HL-60 (cell line): Measurements from ENCODE around the gene FARP2.

Source experiments
- DNase-seq, 2 experiments: peaks; one replicate each; pipeline ENCODE4 v3.0.0-alpha.2; 2010 to 2020; ENCODE audit warnings: low read depth in 1 of 2, low spot score in 1 of 2
- H3K27ac ChIP-seq: fragments of 250-450 bp; sonication (Bioruptor Pico); replicated peaks from 2 replicates; pipeline ENCODE4 v1.5.1; 2020; ENCODE audit warnings: mild to moderate bottlenecking, moderate library complexity
- H3K27me3 ChIP-seq: fragments of 250-450 bp; sonication (Bioruptor Pico); 2 replicates; pipeline ENCODE4 v1.5.1; 2021; ENCODE audit warnings: mild to moderate bottlenecking, moderate library complexity; ENCODE audit not compliant: insufficient read depth, poor library complexity, severe bottlenecking
- H3K4me3 ChIP-seq: replicated peaks from 2 replicates; pipeline ENCODE4 v1.5.1; 2011; ENCODE audit warnings: mild to moderate bottlenecking, control low read depth, low read length; ENCODE audit not compliant: insufficient read depth
- GABPA ChIP-seq: IDR thresholded peaks from 2 replicates; pipeline ENCODE4 v1.6.1; 2012; ENCODE audit warnings: low read depth
- POLR2AphosphoS5 ChIP-seq: IDR thresholded peaks from 2 replicates; pipeline ENCODE4 v1.6.1; 2012; ENCODE audit warnings: low read depth
- SPI1 ChIP-seq: IDR thresholded peaks from 2 replicates; pipeline ENCODE4 v1.6.1; 2012; ENCODE audit warnings: low read depth, mild to moderate bottlenecking, borderline replicate concordance
- TF ChIP-seq, protein P1 (sequence below): IDR thresholded peaks from 2 replicates; pipeline ENCODE4 v1.6.1; 2012; ENCODE audit warnings: low read depth; ENCODE audit not compliant: insufficient replicate concordance
- TF ChIP-seq, protein P2 (sequence below): IDR thresholded peaks from one replicate; pipeline ENCODE4 v1.5.1; 2011; ENCODE audit warnings: low read length, control low read depth, inconsistent platforms; ENCODE audit not compliant: insufficient read depth

The FARP2 gene

DNA sequence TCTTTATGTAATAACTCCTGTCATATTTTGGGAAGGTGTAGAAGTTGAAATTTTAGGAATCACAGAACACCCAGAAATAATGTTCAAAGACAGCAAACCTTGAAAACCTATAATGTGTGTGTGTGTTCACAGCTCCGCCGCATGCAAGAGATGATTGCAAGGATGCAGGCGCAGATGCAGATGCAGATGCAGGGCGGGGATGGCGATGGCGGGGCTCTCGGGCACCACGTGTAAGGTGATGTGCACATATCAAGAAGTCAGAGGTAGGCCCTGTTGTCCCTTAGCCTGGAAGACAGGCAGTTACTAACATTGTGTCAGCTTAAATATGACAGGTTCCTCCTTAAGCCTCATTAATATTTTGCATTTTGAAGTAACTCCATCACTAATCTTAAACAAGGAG is 6.1 kb upstream of the FARP2 start:
- Histone ChIP-seq H3K4me3 (no peak overlapping the region), H3K27me3 (no peaks in the 10 kb centered on the region), H3K27ac (no peak overlapping the region)
- DNase-seq: no peak
- TF ChIP-seq GABPA: no peak
- TF ChIP-seq, protein P1, sequence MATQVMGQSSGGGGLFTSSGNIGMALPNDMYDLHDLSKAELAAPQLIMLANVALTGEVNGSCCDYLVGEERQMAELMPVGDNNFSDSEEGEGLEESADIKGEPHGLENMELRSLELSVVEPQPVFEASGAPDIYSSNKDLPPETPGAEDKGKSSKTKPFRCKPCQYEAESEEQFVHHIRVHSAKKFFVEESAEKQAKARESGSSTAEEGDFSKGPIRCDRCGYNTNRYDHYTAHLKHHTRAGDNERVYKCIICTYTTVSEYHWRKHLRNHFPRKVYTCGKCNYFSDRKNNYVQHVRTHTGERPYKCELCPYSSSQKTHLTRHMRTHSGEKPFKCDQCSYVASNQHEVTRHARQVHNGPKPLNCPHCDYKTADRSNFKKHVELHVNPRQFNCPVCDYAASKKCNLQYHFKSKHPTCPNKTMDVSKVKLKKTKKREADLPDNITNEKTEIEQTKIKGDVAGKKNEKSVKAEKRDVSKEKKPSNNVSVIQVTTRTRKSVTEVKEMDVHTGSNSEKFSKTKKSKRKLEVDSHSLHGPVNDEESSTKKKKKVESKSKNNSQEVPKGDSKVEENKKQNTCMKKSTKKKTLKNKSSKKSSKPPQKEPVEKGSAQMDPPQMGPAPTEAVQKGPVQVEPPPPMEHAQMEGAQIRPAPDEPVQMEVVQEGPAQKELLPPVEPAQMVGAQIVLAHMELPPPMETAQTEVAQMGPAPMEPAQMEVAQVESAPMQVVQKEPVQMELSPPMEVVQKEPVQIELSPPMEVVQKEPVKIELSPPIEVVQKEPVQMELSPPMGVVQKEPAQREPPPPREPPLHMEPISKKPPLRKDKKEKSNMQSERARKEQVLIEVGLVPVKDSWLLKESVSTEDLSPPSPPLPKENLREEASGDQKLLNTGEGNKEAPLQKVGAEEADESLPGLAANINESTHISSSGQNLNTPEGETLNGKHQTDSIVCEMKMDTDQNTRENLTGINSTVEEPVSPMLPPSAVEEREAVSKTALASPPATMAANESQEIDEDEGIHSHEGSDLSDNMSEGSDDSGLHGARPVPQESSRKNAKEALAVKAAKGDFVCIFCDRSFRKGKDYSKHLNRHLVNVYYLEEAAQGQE: no peak
- TF ChIP-seq, protein P2, sequence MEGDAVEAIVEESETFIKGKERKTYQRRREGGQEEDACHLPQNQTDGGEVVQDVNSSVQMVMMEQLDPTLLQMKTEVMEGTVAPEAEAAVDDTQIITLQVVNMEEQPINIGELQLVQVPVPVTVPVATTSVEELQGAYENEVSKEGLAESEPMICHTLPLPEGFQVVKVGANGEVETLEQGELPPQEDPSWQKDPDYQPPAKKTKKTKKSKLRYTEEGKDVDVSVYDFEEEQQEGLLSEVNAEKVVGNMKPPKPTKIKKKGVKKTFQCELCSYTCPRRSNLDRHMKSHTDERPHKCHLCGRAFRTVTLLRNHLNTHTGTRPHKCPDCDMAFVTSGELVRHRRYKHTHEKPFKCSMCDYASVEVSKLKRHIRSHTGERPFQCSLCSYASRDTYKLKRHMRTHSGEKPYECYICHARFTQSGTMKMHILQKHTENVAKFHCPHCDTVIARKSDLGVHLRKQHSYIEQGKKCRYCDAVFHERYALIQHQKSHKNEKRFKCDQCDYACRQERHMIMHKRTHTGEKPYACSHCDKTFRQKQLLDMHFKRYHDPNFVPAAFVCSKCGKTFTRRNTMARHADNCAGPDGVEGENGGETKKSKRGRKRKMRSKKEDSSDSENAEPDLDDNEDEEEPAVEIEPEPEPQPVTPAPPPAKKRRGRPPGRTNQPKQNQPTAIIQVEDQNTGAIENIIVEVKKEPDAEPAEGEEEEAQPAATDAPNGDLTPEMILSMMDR: no peak
- no peak for TF ChIP-seq POLR2AphosphoS5
- TF ChIP-seq SPI1: no peak

DNA sequence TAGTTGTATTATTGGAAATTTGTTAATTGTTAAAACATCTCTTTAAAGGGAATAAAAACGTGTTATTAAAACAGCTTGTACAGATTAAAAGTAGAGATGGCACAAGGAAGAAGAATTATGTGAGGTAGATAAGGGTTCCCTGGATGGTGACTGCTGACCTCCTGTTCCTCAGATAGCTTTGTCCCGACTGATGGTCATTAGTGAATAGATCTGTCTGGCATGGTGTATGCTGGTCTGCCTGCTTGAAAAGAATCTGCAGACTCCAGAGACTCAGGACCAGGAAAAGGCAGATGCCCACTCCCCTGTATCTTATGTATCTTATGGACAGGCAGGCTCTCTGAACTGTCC is 5.6 kb upstream of the FARP2 start:
- H3K27ac ChIP-seq: no peak overlapping the region
- no peak overlapping the region for H3K4me3 ChIP-seq
- H3K27me3 ChIP-seq: no peaks in the 10 kb centered on the region
- no peak for DNase-seq
- TF ChIP-seq, protein P1: no peak
- no peak for TF ChIP-seq SPI1
- TF ChIP-seq GABPA: no peak
- TF ChIP-seq, protein P2: no peak
- TF ChIP-seq POLR2AphosphoS5: no peak

DNA sequence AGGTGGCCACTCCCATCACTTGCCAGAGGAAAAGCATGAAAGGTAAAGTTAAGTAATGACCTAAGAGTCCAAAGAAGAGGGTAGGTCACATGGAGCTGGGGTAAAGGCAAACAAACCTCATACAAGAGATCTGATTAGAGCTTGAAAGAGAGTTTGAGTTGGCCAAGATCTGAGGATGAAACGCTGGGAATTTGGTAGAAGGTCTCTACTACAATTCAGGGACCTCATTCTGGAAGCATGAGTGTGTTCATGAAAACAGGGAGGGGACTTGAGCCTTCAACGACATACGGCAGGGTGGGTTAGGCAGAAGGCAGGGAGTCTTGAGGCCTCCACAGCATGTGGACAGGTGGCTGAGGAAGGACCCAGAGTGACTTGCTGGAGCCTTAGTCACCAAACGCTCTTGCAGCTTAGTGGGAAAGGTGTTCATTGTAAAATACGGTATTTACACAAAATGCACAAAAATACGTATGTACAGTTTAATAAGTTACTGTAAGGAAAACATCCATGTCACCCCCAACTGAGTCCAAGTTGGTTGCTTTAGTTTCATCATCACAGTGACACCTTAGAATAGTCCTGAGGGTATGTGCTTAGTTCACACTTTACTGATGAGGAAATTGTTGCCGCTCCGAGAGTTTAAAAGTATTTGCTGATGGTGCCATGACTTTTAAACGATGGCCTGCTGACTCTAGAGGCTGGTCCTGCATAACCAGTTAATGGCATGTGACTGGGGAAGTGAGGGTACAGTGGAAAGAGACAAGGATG is 5.0 kb upstream of the FARP2 start:
- no peaks in the 10 kb centered on the region for H3K27me3 ChIP-seq
- no peak for DNase-seq
- no peak overlapping the region for H3K27ac ChIP-seq
- no peak for TF ChIP-seq GABPA
- TF ChIP-seq, protein P1: no peak
- no peak for TF ChIP-seq POLR2AphosphoS5
- TF ChIP-seq, protein P2: no peak
- no peak for TF ChIP-seq SPI1
- no peak overlapping the region for H3K4me3 ChIP-seq
